Activated T-helper 2 cell treated with anti-CD3 and anti-CD28 coated beads, Interferon-gamma antibody, Interleukin-2, Interleukin-4, amounts not matched to agents 10 μg/mL and 5 μg/mL and 100 μg/mL, durations not matched to agents 14 hours and 24 hours and 36 hours (primary cell): ENCODE measurements around the gene TCF7L2. TPM values are rescaled to one million over a fixed set of nuclear protein-coding genes. Genes with fewer than 3 reads are reported as not detected.

Experiments used
- DNase-seq: peaks from one replicate; pipeline ENCODE4 v3.0.0; 2021; ENCODE audit warnings: low spot score
- H3K27ac Mint-ChIP-seq: one replicate; pipeline ENCODE4 v1.8.0; 2021; ENCODE audit warnings: mixed read lengths
- H3K27me3 Mint-ChIP-seq: one replicate; pipeline ENCODE4 v1.8.0; 2021; ENCODE audit warnings: low read depth, mixed read lengths
- H3K36me3 Mint-ChIP-seq: one replicate; pipeline ENCODE4 v1.8.0; 2021; ENCODE audit warnings: low read depth, mixed read lengths
- H3K4me1 Mint-ChIP-seq: one replicate; pipeline ENCODE4 v1.8.0; 2021; ENCODE audit warnings: low read depth, mixed read lengths
- H3K4me3 Mint-ChIP-seq: one replicate; pipeline ENCODE4 v1.8.0; 2021; ENCODE audit warnings: low read depth, mild to moderate bottlenecking, moderate library complexity, mixed read lengths
- H3K9me3 Mint-ChIP-seq: one replicate; pipeline ENCODE4 v1.8.0; 2021; ENCODE audit warnings: mixed read lengths
- intact Hi-C: fragments of 100-400 bp; cut with micrococcal nuclease; formaldehyde crosslinking; loops from one replicate; pipeline ENCODE4 v1.15.1; 2023
- total RNA-seq: library from RNA; stranded (reverse); gene quantifications from 2 replicates; pipeline ENCODE4 v1.2.3, GENCODE V29; 2022

Gene TCF7L2
- total RNA-seq, 1 donor from 2014 or later, result 0.52 TPM

DNA sequence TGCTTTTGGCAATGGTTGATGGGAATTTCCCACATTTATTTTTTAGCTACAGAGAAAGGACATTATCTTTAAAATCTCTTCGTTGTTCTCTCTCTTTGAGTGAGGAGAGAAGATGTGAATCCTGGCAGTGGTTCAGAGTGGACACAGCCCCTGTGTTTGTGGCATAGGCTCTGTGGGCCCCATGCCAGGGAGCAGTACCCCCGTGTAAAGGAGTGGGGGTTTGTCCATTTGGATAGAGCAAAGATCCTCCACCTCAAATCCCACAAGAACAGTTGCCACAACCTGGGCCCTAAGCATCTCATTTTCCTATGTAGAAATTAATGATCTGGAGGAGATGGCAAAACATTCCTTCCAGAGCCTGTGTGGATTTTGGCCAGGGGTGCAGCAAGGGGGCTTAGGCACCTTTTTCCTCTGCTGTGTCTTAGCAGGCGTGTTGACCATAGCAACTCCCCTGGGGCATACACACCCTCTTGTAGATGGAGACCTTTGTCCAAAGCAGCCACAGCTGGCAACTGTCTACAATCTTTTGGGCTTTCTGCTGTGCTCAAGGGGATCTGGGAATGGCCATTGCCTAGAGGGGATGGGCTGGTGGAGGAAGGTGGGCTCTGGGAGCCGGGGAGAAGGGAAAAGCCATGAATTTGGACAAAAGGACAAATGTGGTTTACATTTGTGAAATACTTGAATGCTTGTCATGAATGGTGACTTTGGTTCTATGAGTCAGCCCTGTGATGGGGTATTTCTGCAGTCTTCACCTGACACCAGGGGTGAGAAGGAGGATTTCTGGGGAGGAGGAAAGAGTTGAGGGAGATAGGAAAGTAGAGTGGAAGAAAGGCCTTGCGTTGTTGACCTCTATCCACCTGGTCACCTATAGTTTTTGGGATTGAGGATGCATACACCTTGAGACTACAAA, 92.0 kb downstream of the TCF7L2 start:
- intact Hi-C loops, result no loop called here

DNA sequence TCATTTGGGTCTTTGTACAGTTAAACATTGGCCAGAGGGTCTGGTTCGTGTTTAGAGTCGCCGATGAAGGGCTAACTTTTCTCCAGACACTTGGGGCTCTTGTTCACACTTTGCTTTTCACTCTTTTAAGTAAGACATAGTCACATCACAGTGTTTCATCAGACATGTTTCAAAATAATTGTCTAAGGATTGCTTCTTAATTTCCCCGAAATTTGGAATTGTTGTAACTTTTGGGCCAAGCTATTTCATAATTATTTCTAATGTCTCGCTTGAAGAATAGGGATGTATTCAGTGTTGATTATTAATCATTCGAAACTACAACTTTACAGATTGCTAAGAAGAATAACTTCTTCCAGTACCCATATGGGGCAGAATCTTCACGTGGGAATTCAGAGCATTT, 92.8 kb downstream of the TCF7L2 start:
- H3K4me1 Mint-ChIP-seq, result no peaks in the 10 kb centered on the region
- H3K4me3 Mint-ChIP-seq, result no peak overlapping the region
- no peak for DNase-seq
- H3K36me3 Mint-ChIP-seq, result no peaks in the 10 kb centered on the region
- intact Hi-C loops, result no loop called here
- H3K27me3 Mint-ChIP-seq, result peaks cover 11% of the 10 kb centered on the region
- H3K9me3 Mint-ChIP-seq, result no peaks in the 10 kb centered on the region
- no peak overlapping the region for H3K27ac Mint-ChIP-seq

More for the DNA sequence above, 92.0 kb downstream of the TCF7L2 start:
- H3K27ac Mint-ChIP-seq, result no peak overlapping the region
- no peaks in the 10 kb centered on the region for H3K9me3 Mint-ChIP-seq
- no peaks in the 10 kb centered on the region for H3K36me3 Mint-ChIP-seq
- no peak for DNase-seq
- H3K4me3 Mint-ChIP-seq, result no peak overlapping the region
- H3K4me1 Mint-ChIP-seq, result no peaks in the 10 kb centered on the region
- H3K27me3 Mint-ChIP-seq, result peaks cover 11% of the 10 kb centered on the region

DNA sequence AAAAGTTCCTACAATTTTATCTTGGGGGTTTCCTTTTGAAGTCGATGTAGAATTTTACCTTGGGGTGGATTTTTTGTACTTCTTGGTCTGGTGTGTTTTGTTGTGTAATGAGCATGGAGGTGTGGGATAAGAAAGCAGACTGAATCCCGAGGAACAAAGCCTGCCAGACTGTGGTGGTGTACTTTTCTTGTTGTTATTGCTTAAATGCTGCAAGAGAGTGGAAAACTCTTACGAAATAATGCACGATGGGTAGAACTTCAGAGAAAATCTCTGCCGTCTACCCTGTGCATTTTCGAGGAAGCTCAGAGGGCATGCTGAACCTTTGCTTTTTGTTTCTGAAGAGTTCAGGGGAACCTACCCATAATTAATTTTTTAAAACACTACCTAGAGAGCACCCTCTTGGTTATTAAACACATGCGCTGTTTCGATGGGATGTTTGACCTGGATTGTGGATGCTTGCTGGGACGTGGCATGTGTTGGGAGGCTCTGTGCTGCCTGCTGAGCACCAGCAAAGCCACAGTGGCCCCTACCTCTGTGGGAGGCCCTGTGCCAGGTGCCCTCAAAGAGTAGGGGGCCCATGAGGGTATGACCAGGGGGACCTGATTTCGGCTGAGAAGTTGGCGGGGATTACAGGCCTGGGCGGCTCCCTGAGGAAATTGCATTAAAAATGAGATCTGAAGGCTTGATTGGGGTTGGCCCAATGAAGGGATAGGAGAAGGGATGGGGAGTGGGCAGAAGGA, 94.1 kb downstream of the TCF7L2 start:
- Mint-ChIP-seq H3K4me3 (no peak overlapping the region), H3K36me3 (no peaks in the 10 kb centered on the region), H3K9me3 (no peaks in the 10 kb centered on the region), H3K27me3 (peaks cover 11% of the 10 kb centered on the region), H3K4me1 (no peaks in the 10 kb centered on the region), H3K27ac (no peak overlapping the region)
- intact Hi-C loops, result no loop called here
- no peak for DNase-seq

DNA sequence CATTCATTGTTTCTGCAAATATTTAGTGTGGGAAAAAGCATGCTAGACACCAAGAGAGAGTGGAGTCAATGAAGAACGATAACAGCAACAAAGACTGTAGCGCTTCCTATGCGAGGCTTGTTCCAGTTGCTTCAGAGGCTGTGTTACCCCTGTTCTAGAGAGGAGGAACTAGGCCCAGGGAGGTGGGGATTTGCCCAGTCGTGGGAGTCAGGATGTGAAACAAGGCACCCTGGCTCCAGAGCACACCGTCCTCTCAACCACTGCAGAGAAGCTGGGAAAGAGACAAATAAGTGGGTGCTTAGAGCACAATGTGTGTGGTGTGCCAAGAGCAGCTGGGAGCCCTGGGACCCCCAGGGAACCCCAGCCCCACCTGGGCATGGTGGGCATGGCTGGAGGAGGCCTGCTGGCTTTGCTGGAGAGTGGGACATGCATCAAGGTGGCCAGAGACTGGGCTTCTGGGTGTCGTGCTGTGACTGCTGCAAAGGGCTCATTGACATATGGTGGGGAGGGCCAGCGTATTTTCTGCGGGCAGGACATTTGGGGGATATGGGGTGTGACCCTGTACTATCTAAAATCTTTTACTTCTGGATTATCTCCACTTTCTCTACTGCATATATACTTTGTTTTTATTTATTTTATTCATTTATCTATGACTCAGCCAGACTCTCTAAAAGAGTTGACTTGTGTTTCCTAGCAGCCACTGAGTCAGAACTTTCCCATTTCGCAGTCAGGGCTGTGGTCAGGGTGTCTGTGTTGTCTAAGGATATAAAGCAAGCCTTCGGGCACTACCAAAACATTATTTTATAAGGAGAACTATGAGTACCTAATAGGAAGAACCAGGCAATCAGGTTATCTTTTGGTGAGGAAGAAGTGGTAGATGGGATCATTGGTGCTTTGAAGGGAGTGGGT, 95.4 kb downstream of the TCF7L2 start:
- no peak overlapping the region for H3K4me3 Mint-ChIP-seq
- H3K9me3 Mint-ChIP-seq, result no peaks in the 10 kb centered on the region
- intact Hi-C loops, result no loop called here
- H3K36me3 Mint-ChIP-seq, result no peaks in the 10 kb centered on the region
- H3K4me1 Mint-ChIP-seq, result no peaks in the 10 kb centered on the region
- no peak overlapping the region for H3K27ac Mint-ChIP-seq
- no peak for DNase-seq
- peaks cover 10% of the 10 kb centered on the region for H3K27me3 Mint-ChIP-seq

DNA sequence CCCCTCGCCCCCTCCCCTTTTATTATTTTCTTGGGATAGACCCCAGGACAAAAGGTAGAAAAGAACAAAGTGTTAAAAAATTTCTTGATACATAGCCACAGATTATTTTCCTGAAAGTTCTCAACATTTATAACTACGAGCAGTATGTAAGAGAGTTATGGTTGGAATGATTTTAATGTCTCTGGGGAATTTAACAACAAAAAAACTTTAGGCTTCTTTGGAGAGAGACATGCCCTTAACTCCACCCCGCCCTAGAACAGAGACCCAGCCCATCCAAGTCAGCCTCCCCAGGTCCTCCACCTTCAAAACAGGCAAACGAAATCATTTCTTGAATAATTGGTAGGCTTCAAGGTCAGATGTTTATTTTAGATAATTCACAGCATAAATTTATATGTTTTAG, 97.1 kb downstream of the TCF7L2 start:
- DNase-seq, result no peak
- Mint-ChIP-seq H3K9me3 (no peaks in the 10 kb centered on the region), H3K4me3 (no peak overlapping the region), H3K27me3 (peaks cover 9% of the 10 kb centered on the region), H3K4me1 (no peaks in the 10 kb centered on the region), H3K36me3 (no peaks in the 10 kb centered on the region), H3K27ac (no peak overlapping the region)
- intact Hi-C loops, result no loop called here

DNA sequence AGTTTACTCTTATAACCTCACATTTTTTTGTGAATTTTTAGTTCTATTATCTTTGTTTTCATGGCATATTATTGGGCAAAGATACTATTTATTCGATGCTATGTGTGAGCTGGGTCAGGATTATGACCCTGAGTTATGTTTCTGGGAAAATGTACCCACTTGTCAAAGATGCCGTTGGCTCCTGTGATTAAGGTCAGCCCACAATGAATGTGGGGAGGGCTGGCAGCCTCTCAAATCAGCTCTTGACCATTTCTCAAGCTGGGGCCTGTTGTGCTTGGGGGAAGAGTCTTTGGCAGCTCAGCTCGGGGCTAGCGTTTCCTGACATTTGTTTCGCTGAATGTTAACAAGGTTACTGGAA, 97.5 kb downstream of the TCF7L2 start:
- Mint-ChIP-seq H3K27me3 (peaks cover 6% of the 10 kb centered on the region), H3K4me1 (no peaks in the 10 kb centered on the region), H3K27ac (no peak overlapping the region), H3K9me3 (no peaks in the 10 kb centered on the region), H3K36me3 (no peaks in the 10 kb centered on the region), H3K4me3 (no peak overlapping the region)
- intact Hi-C loops, result no loop called here
- DNase-seq, result no peak

DNA sequence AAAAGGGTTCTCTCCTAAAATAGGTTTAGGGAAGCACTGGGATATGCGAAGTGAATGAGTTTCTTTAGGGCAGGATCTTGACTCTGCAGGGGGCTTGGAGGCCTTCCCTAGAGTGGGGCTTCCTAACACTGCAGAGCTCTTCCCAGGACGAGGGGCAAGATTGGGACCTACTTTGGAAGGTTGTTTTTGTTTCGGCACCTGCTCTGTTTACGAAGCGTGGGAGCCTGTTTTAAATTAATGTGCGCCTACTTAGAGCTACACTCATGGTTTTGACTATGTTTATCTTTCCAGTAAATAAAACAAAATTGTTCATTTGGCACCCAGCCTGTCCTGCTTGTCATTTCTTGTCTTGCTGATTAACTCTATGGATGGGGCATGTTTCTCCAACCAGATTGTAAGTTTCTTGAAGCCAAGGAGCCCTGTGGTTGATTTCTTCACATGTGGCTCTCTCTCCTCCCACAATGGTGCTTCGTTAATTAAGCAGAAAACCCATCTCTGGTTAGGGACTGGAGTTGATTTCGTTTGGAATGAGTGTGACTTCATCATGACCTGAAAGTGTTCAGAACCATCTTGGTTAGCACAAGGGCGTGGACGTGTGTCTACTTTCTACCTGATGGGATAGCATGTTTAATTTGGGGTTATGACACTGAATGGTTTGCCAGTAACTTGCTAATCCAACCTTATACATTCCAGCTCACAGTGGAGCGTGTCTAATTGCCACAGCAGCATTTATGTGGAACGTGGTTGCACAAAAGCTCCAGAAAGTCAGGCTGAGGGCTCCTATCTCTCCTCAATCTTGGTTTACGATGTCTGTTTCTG, 98.1 kb downstream of the TCF7L2 start:
- Mint-ChIP-seq H3K4me1 (no peaks in the 10 kb centered on the region), H3K27me3 (peaks cover 6% of the 10 kb centered on the region), H3K36me3 (no peaks in the 10 kb centered on the region), H3K9me3 (no peaks in the 10 kb centered on the region), H3K27ac (no peak overlapping the region), H3K4me3 (no peak overlapping the region)
- intact Hi-C loops, result no loop called here
- no peak for DNase-seq

DNA sequence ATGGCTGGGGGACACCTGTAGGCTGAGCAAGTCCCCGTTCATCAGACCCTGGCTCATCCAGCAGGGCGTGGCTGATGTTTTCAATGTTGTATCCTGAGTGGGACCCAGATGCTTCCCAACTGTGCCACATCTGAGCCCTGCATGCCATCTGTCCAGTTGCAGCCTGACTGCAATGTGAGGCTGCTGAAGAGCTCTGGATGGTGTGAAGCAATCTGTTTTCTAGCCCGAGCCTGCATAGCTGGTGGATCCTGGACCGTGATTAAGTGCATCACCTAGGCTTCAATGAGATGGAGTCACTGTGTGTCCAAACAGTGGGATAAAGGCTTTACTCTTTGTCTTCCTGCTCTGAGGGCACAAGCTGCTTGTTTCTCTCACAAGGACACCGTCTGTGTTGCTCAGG, 99.8 kb downstream of the TCF7L2 start:
- H3K4me1 Mint-ChIP-seq, result no peaks in the 10 kb centered on the region
- H3K9me3 Mint-ChIP-seq, result no peaks in the 10 kb centered on the region
- H3K27ac Mint-ChIP-seq, result no peak overlapping the region
- no peak overlapping the region for H3K4me3 Mint-ChIP-seq
- H3K27me3 Mint-ChIP-seq, result peaks cover 8% of the 10 kb centered on the region
- DNase-seq, result no peak
- intact Hi-C loops, result no loop called here
- H3K36me3 Mint-ChIP-seq, result no peaks in the 10 kb centered on the region

DNA sequence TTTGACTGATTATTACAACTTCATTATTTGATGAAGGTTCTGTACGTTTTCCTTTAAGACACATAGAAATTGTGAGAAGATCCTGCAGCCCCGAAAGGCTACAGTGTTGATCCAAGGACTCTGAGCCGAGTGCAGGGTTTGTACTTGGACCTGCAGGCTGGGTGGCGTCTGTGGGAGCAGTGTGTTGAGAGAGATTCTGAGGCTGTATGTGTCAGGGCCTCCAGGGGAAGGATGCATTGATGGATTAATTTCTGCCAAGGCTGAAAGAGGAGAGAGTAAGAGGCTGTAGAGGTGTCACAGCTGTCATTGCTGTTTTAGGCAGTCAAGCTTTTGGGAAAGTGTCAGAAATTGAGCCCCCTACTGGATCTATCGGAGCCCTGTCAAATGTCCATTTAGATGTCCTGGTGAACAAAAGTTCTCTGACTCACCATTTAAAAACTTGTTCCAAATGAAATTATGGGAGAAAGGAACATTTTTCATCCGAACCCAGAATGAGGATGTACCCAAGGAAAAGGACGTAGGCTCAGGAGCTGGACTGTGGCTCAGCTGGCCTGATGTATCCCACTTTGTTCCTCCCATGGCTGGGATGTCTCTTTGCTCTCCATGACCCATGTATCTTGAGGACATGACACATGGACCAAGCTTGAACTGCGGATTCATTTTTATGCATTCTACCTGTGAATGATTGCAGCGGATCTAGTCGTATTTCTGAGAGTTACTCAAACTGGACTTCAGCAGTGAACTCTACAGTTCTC, 102.2 kb downstream of the TCF7L2 start:
- Mint-ChIP-seq H3K36me3 (no peaks in the 10 kb centered on the region), H3K9me3 (no peaks in the 10 kb centered on the region), H3K4me3 (no peak overlapping the region), H3K27ac (no peak overlapping the region), H3K27me3 (peaks cover 9% of the 10 kb centered on the region), H3K4me1 (no peaks in the 10 kb centered on the region)
- intact Hi-C loops, result no loop called here
- DNase-seq, result no peak

DNA sequence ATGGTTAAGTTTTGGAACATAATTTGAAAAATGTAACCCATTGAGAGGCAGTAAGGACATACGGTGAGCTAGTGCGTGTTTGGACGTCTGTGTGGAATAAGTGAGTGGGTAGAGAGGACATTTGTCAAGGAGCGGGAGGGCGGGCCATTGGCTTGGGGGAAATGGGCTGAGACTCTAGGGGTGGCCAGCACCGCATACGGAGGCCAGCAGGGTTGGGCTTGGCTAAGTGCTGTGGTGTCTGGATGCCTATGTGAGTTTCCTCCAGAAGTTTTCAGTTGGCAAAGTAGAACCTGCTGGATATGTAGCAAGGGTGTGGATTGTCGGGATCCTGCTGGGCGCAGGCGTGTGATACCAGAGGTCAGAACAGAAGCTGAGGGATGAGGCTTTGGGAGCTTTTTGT, 103.0 kb downstream of the TCF7L2 start:
- no peak for DNase-seq
- H3K4me1 Mint-ChIP-seq, result no peaks in the 10 kb centered on the region
- H3K9me3 Mint-ChIP-seq, result no peaks in the 10 kb centered on the region
- no peak overlapping the region for H3K4me3 Mint-ChIP-seq
- no peaks in the 10 kb centered on the region for H3K36me3 Mint-ChIP-seq
- H3K27ac Mint-ChIP-seq, result no peak overlapping the region
- H3K27me3 Mint-ChIP-seq, result peaks cover 9% of the 10 kb centered on the region
- intact Hi-C loops, result no loop called here

DNA sequence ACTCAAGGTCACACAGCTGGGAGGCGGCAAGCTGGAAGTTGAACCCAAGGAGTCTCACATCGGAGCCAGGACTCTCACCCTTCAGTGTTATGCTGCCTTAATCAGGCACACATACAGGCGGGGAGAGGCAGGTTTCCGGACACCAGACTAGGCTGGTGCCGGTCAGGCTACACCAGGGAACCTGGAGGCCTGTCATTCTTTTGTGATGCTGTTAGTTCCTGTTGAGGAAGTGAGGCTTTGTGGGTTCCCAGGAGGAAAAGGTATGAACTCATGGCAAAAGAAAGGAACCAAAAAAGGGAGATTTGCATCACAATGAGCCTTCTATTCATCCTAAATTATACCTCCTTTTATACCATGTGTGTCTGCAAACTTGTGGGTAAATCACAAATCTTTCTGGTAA, 103.8 kb downstream of the TCF7L2 start:
- Mint-ChIP-seq H3K27ac (no peak overlapping the region), H3K4me1 (no peaks in the 10 kb centered on the region), H3K4me3 (no peak overlapping the region), H3K27me3 (peaks cover 9% of the 10 kb centered on the region), H3K9me3 (no peaks in the 10 kb centered on the region), H3K36me3 (no peaks in the 10 kb centered on the region)
- intact Hi-C loops, result no loop called here
- no peak for DNase-seq
